OCI-LY7 (cell line): ENCODE results near the gene MRPL41.

Source experiments
- EZH2phosphoT487 ChIP-seq: fragments of 200-600 bp; sonication (generic); IDR thresholded peaks from 2 replicates; pipeline ENCODE4 v1.6.1; 2018; ENCODE audit warnings: low read depth, borderline replicate concordance, mild to moderate bottlenecking, mixed run types, antibody characterized with exemption, low read length, moderate library complexity, mixed read lengths
- TF ChIP-seq, protein P1 (sequence below): fragments of 200-600 bp; sonication (generic); conservative IDR thresholded peaks from 2 replicates; pipeline ENCODE4 v1.5.1; 2014; ENCODE audit warnings: mild to moderate bottlenecking, antibody characterized with exemption, low read length, moderate library complexity, mixed read lengths

DNA sequence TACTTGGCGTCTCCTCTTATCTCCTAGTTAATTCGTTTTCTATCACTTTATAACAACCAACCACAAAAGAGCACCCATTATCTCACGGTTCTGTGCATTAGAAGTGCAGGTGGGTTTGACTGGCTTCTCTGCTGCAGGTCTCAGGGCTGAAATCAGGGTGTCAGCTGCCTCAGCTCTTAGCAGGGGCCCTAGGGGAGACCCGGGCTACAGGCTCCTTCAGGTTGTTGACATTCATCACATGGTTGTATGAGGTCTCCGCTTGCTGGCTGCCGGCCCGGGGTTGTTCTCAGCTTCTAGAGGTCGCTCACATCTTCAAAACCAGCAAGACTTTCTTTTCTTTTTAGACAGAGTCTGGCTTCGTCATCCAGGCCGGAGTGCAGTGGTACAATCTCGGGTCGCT lies 41.5 kb downstream of the MRPL41 start:
- TF ChIP-seq EZH2phosphoT487: no peak
- TF ChIP-seq, protein P1, sequence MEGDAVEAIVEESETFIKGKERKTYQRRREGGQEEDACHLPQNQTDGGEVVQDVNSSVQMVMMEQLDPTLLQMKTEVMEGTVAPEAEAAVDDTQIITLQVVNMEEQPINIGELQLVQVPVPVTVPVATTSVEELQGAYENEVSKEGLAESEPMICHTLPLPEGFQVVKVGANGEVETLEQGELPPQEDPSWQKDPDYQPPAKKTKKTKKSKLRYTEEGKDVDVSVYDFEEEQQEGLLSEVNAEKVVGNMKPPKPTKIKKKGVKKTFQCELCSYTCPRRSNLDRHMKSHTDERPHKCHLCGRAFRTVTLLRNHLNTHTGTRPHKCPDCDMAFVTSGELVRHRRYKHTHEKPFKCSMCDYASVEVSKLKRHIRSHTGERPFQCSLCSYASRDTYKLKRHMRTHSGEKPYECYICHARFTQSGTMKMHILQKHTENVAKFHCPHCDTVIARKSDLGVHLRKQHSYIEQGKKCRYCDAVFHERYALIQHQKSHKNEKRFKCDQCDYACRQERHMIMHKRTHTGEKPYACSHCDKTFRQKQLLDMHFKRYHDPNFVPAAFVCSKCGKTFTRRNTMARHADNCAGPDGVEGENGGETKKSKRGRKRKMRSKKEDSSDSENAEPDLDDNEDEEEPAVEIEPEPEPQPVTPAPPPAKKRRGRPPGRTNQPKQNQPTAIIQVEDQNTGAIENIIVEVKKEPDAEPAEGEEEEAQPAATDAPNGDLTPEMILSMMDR: no peak
